ENCODE results near the gene MTERF2. TPM values are rescaled to one million over a fixed set of nuclear protein-coding genes. Genes with fewer than 3 reads are reported as not detected.
A peak's percentile ranks its signal among the peaks of the same experiment; 100 is the strongest.
"Not testable (repeated sequence)": the region's sequence is repeated elsewhere in the genome, so short reads cannot be mapped to it uniquely, and the experiment has no call there.

Gene MTERF2, protein sequence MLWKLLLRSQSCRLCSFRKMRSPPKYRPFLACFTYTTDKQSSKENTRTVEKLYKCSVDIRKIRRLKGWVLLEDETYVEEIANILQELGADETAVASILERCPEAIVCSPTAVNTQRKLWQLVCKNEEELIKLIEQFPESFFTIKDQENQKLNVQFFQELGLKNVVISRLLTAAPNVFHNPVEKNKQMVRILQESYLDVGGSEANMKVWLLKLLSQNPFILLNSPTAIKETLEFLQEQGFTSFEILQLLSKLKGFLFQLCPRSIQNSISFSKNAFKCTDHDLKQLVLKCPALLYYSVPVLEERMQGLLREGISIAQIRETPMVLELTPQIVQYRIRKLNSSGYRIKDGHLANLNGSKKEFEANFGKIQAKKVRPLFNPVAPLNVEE
- 1 to 10 TPM; 4.1 to 6.6 TPM for total RNA-seq

DNA sequence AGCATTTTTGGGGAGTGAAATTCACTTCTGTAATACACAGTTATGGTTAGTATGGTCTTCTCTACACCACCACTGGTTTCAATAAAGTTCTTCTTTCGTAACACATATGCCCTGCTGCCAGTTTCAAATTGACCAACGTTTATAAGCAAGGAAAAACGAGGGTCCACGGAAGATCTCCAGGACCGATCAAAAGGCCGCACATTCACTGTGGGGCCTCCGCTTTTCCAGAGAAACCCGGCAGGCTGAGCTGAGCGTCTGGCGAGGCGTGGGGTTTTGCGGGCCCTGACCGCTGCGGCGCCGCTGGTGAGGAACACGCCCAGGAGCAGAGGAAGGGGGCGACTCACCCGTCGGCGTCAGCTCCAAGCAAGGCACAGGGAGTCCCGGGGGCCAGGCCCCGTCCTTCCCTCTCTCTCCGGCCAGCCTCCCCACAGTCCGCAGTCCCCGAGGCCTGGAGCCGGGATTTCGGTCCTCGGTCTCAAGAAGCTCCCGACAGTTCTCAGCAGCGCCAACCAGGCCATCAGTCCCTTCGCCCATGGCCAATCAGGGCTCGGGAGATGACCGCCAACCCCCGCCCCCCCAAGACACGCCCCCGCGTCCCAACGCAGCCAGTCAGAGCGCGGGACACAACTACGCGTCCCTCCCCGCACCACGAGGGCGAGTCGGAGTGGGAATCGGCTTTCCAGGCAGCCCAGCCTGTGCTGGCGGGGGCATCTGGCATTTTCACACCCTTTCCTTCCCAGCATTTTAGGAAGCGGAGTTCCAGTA lies at the start of gene MTERF2:
MTERF2 (minus strand) TSS at position 522 of the 765 bp plus-strand sequence. CDS start 8,432 bp downstream, outside the sequence.
- Mint-ChIP-seq H3K27ac (peak within 1 kb of the TSS; percentile 86), H3K36me3 (peaks cover 26% of the 10 kb centered on the region), H3K9me3 (peaks cover 14% of the 10 kb centered on the region), H3K4me1 (peaks cover 34% of the 10 kb centered on the region), H3K27me3 (no peaks in the 10 kb centered on the region), H3K4me3 (peak within 1 kb of the TSS; percentile 89)
- DNase-seq: peak; percentile 81

DNA sequence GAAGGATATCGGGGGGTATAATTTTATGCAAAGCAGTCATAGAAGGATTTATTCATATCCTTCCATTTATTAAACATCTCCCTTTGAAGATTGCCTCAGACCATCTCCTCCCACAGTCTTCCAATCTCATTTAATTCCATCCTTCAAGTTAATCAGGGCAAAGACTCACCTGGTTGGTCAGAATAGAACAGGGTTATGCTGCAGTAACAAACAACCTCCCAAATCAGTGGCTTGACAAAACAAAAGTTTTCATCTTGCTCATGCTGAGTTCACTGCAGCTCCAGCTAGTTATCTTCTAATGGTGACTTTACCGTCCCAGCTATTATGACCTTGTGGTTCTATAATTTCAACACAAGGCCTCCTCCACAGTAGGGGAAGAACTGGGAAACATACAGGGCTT lies 48.8 kb upstream of the MTERF2 start:
- no peak for DNase-seq
- no peak overlapping the region for H3K4me3 Mint-ChIP-seq
- H3K4me1 Mint-ChIP-seq: peaks cover 21% of the 10 kb centered on the region
- peaks cover 5% of the 10 kb centered on the region for H3K9me3 Mint-ChIP-seq
- peaks cover 35% of the 10 kb centered on the region for H3K36me3 Mint-ChIP-seq
- H3K27me3 Mint-ChIP-seq: no peaks in the 10 kb centered on the region
- H3K27ac Mint-ChIP-seq: no peak overlapping the region

- no peak for DNase-seq
- Mint-ChIP-seq H3K36me3 (peaks cover 32% of the 10 kb centered on the region), H3K9me3 (peaks cover 3% of the 10 kb centered on the region), H3K27ac (no peak overlapping the region), H3K4me3 (no peak overlapping the region), H3K27me3 (no peaks in the 10 kb centered on the region), H3K4me1 (peaks cover 21% of the 10 kb centered on the region)
These were observed 47.1 kb upstream of the MTERF2 start for GRCh38 chr12:107033758-107034739.

DNA sequence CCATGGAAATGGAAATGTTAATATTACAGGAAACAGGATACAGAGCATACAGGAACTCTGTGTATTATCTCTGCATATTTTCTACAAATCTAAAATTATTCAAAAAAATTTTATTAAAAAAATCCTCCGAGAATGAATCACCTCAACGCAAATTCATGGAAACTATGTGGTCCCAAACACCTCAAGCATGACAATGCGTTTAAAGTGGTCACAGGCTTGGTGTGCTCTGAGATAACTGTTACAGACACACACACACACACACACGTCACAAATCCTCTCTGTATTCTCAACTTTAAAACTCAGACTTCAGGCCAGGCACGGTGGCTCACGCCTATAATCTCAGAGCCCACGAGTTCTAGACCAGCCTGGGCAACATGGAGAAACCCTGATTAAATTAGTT lies 45.3 kb upstream of the MTERF2 start:
- Mint-ChIP-seq H3K4me3 (no peak overlapping the region), H3K4me1 (peaks cover 22% of the 10 kb centered on the region), H3K27ac (peak overlapping the region; percentile 12), H3K36me3 (peaks cover 20% of the 10 kb centered on the region), H3K9me3 (peaks cover 1% of the 10 kb centered on the region), H3K27me3 (no peaks in the 10 kb centered on the region)
- no peak for DNase-seq

DNA sequence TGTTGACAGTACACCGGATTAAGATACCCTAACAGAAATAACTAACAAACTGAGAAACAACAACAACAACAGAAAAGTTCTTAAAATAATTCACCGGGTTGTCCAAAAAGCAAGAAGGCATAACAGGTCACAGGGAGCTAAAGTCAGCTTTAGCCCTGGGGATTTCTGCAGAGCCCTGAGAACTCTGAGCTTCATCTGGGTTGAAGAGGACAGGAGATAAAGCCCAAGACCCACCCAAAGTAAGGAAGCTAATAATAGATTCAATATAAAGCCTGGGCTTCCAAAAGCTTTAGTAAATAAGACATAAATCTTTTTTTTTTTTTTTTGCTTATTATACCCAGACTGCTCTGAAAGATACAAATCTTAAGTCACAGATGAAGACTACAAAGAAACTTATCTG lies 44.1 kb upstream of the MTERF2 start:
- Mint-ChIP-seq H3K4me3 (no peak overlapping the region), H3K36me3 (peaks cover 11% of the 10 kb centered on the region), H3K27me3 (no peaks in the 10 kb centered on the region), H3K9me3 (no peaks in the 10 kb centered on the region), H3K27ac (no peak overlapping the region), H3K4me1 (peaks cover 25% of the 10 kb centered on the region)
- no peak for DNase-seq

DNA sequence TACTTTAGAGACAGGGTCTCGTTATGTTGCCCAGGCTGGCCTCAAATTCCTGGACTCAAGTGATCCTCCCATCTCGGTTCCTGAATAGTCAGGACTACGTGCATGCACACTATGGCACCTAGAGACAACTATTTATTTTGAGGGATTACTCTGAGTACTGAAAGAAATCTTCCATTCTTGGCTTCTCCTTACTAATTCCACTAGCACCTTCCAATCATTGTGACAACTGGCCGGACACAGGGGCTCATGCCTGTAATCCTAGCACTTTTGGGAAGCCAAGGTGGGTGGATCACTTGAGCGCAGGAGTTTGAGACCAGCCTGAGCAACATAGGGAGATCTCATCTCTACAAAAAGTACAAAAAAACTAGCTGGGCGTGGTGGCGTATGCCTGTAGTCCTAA lies 42.1 kb upstream of the MTERF2 start:
- H3K9me3 Mint-ChIP-seq: no peaks in the 10 kb centered on the region
- H3K4me3 Mint-ChIP-seq: no peak overlapping the region
- peaks cover 23% of the 10 kb centered on the region for H3K4me1 Mint-ChIP-seq
- peaks cover 2% of the 10 kb centered on the region for H3K36me3 Mint-ChIP-seq
- H3K27ac Mint-ChIP-seq: no peak overlapping the region
- H3K27me3 Mint-ChIP-seq: no peaks in the 10 kb centered on the region
- no peak for DNase-seq

DNA sequence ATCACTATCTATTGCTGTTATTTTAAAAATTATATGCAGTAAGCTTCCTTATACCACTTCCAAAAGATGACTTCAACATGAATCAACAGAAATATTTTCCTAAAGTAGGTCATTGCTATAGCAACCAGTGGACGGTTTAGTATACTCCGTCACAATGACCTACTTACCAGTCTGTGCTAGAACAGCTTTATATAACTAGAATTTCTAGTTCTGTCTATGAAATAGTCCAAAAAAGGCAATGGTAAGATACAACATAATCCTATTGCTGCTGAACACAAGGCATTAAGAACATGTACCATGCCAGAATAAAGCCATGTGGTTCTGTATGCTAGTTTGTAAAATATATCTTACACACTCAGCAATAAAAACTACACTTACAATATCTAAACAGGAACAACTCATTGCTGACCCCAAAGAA lies 40.7 kb upstream of the MTERF2 start:
- DNase-seq: no peak
- Mint-ChIP-seq H3K4me1 (peaks cover 29% of the 10 kb centered on the region), H3K9me3 (no peaks in the 10 kb centered on the region), H3K27ac (no peak overlapping the region), H3K27me3 (no peaks in the 10 kb centered on the region), H3K36me3 (peaks cover 2% of the 10 kb centered on the region), H3K4me3 (no peak overlapping the region)

- H3K4me3 Mint-ChIP-seq: no peak overlapping the region
- H3K9me3 Mint-ChIP-seq: no peaks in the 10 kb centered on the region
- DNase-seq: no peak
- H3K27ac Mint-ChIP-seq: no peak overlapping the region
- peaks cover 25% of the 10 kb centered on the region for H3K4me1 Mint-ChIP-seq
- H3K36me3 Mint-ChIP-seq: no peaks in the 10 kb centered on the region
- H3K27me3 Mint-ChIP-seq: no peaks in the 10 kb centered on the region
These were observed 40.1 kb upstream of the MTERF2 start for GRCh38 chr12:107026806-107027635.

DNA sequence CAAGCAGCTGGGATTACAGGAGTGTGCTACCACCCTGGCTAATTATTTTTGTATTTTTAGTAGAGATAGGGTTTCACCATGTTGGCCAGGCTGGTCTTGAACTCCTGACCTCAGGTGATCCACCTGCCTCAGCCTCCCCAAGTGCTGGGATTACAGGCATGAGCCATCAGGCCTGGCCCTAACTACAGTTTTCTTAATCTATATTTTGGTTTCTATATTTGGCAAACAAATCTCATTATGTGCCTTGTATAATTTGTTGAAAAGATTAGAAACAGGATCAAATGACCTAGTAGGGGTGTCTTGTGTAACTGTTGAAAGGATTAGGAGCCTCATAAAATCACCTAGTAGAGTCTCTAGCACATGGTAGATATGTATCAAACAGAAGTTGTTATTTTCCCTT lies 39.4 kb upstream of the MTERF2 start:
- H3K4me3 Mint-ChIP-seq, H3K9me3 Mint-ChIP-seq, H3K27ac Mint-ChIP-seq, DNase-seq, H3K27me3 Mint-ChIP-seq, H3K36me3 Mint-ChIP-seq: not testable (repeated sequence)
- H3K4me1 Mint-ChIP-seq: peaks cover 20% of the 10 kb centered on the region

DNA sequence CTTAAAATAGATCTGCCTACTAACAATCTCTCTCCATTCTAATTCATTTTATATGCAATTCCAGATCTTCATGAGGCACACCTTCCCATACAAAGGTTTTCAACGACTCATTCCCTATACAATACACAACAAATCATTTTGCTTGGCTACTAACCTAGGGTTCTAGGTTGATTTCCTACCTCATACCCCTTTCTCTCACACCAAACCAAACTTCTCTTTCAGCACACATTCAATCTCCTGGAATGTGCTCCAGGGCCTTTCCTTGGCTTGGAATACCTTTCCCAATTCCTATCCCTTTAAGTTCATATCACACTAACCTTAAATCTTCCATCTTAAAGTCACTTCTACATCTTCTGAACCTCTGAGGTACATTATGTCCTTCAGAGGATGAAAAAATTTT lies 38.7 kb upstream of the MTERF2 start:
- no peak for DNase-seq
- Mint-ChIP-seq H3K36me3 (peaks cover 7% of the 10 kb centered on the region), H3K4me1 (peaks cover 17% of the 10 kb centered on the region), H3K4me3 (no peak overlapping the region), H3K27ac (no peak overlapping the region), H3K27me3 (no peaks in the 10 kb centered on the region), H3K9me3 (no peaks in the 10 kb centered on the region)

DNA sequence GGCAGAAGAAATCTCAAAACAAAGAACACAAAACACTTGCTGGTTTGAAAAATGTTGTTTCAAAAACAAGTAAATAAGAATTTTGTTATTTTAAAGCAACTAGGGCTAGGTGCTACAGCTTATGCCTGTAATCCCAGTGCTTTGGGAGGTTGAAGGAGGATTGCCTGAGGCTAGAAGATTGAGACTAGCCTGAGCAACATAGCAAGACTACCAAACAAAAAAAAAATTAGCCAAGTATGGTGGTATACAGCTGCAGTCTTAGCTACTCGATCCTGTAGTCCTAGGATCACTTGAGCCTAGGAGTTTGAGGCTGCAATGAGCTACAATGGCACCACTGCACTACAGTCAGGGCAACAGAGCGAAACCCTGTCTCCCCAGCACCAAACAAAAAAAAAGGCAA lies 32.6 kb upstream of the MTERF2 start:
- Mint-ChIP-seq H3K4me3 (no peak overlapping the region), H3K36me3 (peaks cover 30% of the 10 kb centered on the region), H3K9me3 (no peaks in the 10 kb centered on the region), H3K27ac (no peak overlapping the region), H3K27me3 (no peaks in the 10 kb centered on the region), H3K4me1 (peaks cover 6% of the 10 kb centered on the region)
- no peak for DNase-seq

- H3K27ac Mint-ChIP-seq: no peak overlapping the region
These were observed 30.1 kb upstream of the MTERF2 start for GRCh38 chr12:107017042-107017441.

DNA sequence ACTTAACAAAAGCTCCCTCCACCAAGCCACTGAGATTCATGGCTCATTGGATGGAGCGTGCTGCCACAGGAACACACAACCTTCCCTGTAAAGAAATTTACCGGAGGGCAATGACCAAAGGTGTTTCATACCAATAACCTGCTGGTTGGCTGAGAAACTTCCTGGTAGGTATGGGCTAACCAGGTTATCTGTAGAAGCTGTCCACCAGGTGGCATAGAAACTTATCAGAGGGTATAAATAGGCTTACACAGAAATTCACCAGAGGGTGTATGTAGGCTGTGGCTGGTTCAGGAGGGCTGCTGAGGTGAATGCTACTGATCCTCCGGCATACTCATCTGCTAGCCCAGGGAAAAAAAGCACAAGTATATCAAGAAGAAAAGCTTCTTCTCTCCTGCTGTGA lies 27.1 kb upstream of the MTERF2 start:
- H3K36me3 Mint-ChIP-seq: peaks cover 30% of the 10 kb centered on the region
- no peaks in the 10 kb centered on the region for H3K9me3 Mint-ChIP-seq
- H3K27me3 Mint-ChIP-seq: no peaks in the 10 kb centered on the region
- no peak overlapping the region for H3K4me3 Mint-ChIP-seq
- DNase-seq: no peak
- H3K27ac Mint-ChIP-seq: no peak overlapping the region
- no peaks in the 10 kb centered on the region for H3K4me1 Mint-ChIP-seq

More at GRCh38 chr12:107017042-107017441, 30.1 kb upstream of the MTERF2 start:
- no peaks in the 10 kb centered on the region for H3K4me1 Mint-ChIP-seq
- no peak overlapping the region for H3K4me3 Mint-ChIP-seq
- no peaks in the 10 kb centered on the region for H3K27me3 Mint-ChIP-seq
- DNase-seq: no peak
- peaks cover 35% of the 10 kb centered on the region for H3K36me3 Mint-ChIP-seq
- no peaks in the 10 kb centered on the region for H3K9me3 Mint-ChIP-seq
